Cerebellar nuclear complex (tissue), 1 donor: ENCODE measurements around the gene FITM2.
"Not testable (repeated sequence)": the region's sequence is repeated elsewhere in the genome, so short reads cannot be mapped to it uniquely, and the experiment has no call there.

ENCODE experiments used
- DNase-seq, 2 experiments: peaks; one replicate each; lab custom pipeline; 2025; lab: John Stamatoyannopoulos, UW

Gene FITM2, protein sequence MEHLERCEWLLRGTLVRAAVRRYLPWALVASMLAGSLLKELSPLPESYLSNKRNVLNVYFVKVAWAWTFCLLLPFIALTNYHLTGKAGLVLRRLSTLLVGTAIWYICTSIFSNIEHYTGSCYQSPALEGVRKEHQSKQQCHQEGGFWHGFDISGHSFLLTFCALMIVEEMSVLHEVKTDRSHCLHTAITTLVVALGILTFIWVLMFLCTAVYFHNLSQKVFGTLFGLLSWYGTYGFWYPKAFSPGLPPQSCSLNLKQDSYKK

DNA sequence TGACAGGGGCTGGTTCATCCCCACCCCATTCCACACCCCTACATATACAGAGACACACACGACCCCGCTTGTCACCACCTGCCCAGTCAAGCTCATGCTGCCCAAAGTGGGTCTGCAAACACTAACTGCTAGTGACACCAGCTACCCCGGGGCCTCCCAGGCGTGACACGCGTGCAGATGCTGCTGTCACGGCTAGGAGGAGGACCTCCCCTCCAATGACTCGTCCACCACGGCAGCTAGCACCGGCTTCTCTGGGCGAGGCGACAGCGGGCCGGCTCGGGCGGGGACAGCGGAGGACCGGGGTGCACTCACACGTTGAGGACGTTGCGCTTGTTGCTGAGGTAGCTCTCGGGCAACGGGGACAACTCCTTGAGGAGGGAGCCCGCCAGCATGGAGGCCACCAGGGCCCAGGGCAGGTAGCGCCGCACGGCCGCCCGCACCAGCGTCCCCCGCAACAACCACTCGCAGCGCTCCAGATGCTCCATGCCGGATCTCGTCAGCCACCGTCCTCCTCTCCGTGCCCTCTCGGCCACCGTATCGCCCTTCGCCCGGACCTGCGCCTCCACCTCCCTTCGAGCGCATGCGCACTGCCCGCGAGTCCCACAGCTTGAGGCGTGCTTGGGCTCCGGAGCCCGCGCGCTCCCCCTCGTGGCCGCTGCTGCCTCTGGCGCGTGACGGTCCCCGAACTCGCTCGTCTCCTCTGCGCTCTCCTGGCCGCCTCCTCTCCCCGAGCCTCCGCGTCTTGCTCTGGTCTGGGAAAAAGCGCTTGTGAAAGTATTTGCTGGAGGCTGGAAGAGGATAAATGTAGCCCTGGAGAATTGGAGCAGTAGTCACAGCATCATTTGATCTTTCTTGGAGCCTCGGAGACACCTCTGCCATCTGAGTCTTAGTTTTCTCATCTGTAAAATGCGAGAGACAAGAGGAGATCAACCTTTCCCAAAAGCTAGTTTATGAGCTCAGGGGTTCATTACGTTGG, at the start of gene FITM2:
FITM2 (minus strand) TSS at position 539 of the 976 bp plus-strand sequence; CDS start at position 485, 54 bp downstream.
- DNase-seq = peak; percentile 55 to 76

GRCh38 chr20:44360221-44360620, 49.2 kb upstream of the FITM2 start:
- DNase-seq = no peak

DNA sequence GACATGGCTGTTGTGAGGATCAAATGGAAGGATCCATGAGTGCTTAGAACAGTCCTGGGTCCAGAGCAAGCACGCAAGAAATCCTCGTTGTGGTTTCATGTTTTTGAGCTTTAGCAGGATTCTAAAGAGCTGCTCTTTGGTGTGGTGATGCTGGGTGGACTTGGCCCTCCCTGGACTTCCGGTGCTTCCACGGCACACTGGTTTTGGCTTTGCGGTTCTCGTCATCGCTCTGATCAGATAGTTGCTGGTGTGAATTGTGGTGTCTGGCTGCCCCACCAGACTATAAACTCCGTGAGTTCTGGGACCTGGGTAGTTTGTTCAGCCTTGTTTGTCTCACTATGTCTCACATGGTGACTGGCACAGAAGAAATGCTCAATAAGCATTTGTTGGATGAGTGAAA, 47.8 kb upstream of the FITM2 start:
- DNase-seq = no peak

DNA sequence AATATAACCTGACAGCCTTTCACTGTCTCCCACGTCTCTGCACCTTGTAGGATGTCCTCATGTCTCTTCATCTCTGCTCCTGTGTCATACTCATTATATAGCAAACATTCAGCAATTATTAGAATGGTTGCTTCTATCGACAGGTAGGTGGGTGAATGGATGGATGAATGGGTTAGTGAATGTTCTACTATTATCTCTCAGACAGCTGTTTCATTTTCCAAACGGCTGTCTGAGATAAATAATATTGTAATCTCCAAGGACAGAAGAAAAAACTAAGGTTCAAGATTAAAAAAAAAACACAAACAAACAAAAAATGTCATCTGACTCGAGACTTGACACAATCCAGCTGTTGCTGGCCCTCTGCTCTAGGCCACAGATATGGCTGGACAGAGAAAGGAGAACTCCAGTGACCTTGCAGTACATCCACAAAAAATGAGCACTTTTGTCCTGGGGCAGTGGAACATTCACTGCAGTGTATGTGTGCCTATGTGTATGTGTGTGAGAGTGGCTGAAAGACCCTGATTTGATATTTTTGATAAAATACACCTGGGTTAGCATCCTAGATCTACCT, 46.6 kb upstream of the FITM2 start:
- DNase-seq = no peak

DNA sequence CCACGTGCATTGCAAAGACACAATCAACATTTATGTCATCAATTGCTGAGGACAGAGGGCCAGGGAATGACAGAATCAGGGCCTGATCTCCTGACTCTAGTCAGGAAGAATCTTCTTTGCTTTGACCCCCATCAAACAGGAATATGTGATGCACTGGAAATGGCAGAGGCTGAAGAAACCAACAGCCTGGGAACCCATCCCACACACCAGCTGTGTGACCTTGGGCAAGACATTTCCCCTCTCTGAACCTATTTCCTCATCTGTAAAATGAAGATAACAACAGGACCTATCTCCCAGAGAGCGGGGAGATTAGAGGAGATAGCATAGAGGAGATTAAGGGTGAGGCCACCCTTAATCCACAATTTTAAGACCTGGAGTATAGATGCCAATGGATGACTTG, 46.0 kb upstream of the FITM2 start:
- no peak for DNase-seq

- no peak for DNase-seq
Observed at GRCh38 chr20:44356353-44356723, 45.3 kb upstream of the FITM2 start.

DNA sequence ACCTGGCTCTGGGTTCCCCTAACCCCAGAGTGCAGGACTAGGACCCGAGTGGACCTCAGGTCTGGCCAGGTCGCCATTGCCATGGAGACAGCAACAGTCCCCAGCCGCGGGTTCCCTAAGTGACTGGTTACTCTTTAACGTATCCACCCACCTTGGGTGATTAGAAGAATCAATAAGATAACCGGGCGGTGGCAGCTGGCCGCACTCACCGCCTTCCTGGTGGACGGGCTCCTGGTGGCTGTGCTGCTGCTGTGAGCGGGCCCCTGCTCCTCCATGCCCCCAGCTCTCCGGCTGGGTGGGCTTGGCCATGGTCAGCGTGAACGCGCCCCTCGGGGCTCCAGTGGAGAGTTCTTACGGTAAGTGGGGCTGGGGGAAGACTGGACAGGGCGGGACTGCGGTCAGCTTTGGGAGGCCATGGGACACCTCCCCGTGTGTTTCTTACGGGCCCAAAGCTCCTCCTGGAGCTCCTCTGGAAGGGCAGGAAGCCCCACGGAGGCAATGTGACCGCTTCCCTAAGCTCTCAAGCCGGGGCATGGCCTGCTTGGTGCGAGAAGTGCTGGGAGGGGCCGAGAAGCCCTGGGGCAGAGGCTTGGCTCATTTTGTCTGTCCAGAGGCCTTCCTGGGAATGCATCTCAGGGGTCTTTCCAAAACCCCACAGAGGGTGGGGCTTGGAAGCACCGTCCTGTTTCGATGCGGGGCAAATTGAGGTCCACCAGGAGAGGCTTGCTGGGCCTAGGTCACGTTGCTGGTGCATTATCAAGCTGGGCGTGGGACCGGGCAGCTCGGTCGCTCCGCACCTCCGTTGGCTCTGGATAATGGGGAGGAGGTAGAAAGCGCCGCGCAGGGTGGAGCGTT, 44.7 kb upstream of the FITM2 start, which contains the start of gene HNF4A:
HNF4A (plus strand) TSS at position 202 of the 855 bp plus-strand sequence; CDS start at position 308, 106 bp downstream.
- DNase-seq = no peak

- no peak for DNase-seq
Observed at GRCh38 chr20:44354979-44355497, 44.0 kb upstream of the FITM2 start.

DNA sequence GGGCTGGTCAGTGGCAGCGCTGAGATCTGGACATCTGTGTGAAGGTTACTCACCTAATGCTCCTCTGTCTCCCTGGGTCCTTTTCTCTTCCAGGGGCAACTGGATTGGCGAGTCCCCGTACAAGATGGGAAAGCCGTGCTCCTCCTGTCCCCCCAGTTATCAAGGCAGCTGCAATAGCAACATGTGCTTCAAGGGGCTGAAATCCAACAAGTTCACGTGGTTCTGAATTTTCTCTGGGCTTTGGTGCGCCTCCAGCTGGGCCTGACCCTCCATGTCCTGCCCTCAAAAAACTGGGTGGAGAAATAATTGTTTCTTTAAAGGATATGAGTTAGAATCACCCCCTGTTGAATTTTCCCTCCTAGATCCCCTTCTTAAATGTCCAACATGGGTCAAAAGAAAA, 39.6 kb upstream of the FITM2 start:
- DNase-seq = no peak

GRCh38 chr20:44349349-44349748, 38.3 kb upstream of the FITM2 start:
- no peak for DNase-seq

DNA sequence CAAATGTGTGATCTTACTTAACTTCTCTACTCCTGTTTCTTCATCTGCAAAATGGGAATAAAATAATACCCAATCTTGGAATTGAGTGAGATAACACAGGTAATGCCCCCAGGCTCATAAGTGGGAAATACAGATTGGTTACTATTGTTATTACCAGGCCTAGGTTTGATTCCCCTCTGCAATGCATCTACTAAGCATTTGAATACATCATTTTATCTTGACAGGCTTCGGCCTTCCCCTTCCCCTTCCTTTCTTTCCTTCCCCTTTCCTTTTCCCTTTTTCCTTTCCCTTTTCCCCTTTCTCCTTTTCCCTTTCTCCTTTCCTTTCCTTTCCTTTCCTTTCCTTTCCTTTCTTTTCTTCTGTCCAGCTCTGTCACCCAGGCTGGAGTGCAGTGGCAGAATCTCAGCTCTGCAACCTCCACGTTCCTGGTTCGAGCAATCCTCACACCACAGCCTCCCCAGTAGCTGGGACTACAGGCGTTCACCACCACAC, 37.2 kb upstream of the FITM2 start:
- no peak for DNase-seq

GRCh38 chr20:44345941-44346340, 34.9 kb upstream of the FITM2 start:
- DNase-seq = not testable (repeated sequence)

- DNase-seq = no peak
Observed at GRCh38 chr20:44345147-44345546, 34.1 kb upstream of the FITM2 start.

GRCh38 chr20:44344723-44345122, 33.7 kb upstream of the FITM2 start:
- DNase-seq = no peak

DNA sequence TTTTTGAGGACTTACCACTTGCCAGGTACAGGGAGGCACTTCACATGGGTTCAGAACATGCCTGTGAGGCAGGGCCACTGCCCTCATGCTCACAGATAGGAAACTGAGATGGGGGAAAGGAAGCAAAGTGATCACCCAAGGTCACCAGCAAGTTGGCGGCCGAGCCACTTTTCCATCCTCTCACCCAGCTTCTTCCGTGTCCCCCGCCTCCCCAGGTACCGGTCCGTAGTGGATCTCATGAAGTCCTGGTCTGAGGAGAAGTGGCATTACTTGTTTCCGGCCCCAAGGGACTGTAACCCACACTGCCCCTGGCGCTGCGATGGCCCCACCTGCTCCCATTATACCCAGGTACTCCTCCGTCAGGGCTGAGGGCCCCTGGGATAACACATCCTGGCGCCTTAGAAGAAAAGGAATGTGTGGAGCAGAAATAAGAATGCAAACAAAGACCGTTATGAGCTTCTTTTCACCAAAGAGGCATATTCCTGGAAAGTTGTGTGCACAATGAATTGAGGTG, 32.2 kb upstream of the FITM2 start:
- no peak for DNase-seq

GRCh38 chr20:44342248-44342647, 31.2 kb upstream of the FITM2 start:
- no peak for DNase-seq

- DNase-seq = no peak
Observed at GRCh38 chr20:44336725-44337380, 25.9 kb upstream of the FITM2 start, which contains the start of gene R3HDML. R3HDML (plus strand) TSS chr20:44337043; CDS start chr20:44337158, 115 bp downstream.

DNA sequence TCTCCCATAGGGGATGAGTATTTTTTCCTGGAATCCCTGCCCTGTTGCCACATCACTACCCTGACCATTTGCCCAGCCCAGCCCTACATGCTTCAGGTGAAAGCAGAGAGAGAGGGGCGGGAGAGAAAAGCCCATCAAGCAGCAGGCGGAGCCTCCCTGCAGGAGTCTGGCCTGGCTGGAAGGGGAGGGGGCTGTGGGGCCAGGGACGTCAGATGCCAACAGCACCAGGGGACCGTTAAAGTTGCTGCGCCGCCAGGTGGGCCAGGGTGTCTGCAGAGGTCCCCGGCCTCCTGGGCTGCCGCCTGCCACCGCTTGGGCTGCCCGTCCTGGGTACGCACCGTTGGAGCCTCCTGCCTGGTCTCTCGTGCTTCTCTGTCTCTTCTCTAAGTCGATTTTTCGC, 25.1 kb upstream of the FITM2 start:
- DNase-seq = no peak

DNA sequence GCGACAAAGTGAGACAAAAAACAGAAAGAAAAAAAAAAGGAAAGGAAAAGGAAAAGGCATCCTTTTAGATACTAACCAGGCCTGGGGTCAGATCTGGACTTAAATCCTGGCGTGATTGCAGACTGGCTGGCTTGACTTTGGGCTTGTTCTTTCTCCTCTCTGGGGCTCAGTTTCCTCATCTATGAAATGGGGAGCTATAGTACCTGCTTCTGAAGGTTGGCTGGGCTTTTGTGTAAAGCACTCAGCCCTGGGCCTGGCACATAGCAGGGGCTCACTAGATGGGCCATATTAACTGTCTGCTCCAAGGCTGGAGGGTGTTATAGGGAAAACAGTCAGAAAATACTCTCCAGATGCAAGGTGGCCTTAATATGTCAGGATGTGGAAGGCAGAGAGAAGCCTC, 24.7 kb upstream of the FITM2 start:
- DNase-seq = no peak

DNA sequence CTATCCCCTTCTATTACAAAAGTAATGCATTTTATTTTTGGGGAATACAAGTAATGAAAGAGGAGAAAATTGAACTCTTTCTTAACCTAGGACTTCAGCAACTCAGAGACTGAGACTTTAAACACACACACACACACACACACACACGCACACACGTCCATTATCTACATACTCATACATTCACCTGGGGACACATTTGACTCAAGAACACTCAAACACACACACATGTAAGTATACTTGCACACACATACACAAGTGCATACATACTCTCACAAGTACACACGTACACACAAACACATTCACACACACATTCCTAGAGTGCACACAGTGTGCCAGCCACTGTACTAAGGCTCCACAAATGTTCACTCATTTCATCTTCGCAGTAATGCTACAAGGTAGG, 23.7 kb upstream of the FITM2 start:
- DNase-seq = no peak
